Measurements from ENCODE around the gene TRIM44. TPM values are rescaled to one million over a fixed set of nuclear protein-coding genes. Genes with fewer than 3 reads are reported as not detected.

Gene TRIM44
- total RNA-seq: 10 to 100 TPM; 22.1 to 35.4 TPM

- H3K4me1 ChIP-seq: peaks cover 0 to 24% of the 10 kb centered on the region in 2 donors
- no peaks in the 10 kb centered on the region for H3K27me3 ChIP-seq
- H3K27ac ChIP-seq: peak within 1 kb of the TSS; percentile 93
- H3K4me3 ChIP-seq: peak within 1 kb of the TSS; percentile 70 to 83
- no peak for TF ChIP-seq CTCF (IDR thresholded peaks at IDR 0.05)
- peak; percentile 83 for DNase-seq (ENCODE audit: low spot score)
- H3K9me3 ChIP-seq: peaks cover 0 to 13% of the 10 kb centered on the region in 2 donors
- H3K36me3 ChIP-seq: no peaks in the 10 kb centered on the region
Observed at GRCh38 chr11:35662649-35663407, at the start of gene TRIM44. Gene TRIM44, plus strand, starts transcription at chr11:35662775. Its CDS starts 337 bp downstream, at chr11:35663112.

DNA sequence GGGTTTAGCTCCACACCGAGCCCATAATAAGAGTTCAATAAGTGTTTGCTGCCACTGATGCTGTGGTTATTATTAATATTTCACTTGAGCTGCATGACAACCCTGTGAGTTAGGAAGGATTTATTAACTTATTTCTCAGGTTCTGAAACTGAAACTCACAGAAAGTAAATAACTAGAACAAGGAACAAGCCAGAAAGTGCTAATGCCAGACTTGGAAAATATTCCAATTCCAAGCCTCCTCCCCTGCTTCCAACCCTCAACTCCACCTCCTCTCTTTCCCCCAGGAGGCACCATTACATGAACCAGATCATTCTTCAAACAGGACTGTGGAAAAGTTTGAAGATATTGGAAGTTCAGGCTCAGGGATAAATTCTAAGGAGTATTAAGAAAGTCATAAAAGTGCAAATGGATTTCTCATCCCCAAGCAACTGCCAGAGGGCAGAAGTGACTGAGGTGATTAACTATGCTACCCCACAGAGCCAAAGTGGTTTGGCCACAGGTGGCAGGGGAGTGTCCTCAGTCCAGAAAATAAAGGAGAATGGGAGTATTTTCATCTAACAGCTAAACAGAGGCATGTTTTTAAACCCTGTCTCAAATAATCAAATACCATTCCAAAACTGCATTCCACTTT is 47.5 kb upstream of the TRIM44 start:
- Histone ChIP-seq H3K36me3 (no peaks in the 10 kb centered on the region), H3K4me1 (peaks cover 0 to 28% of the 10 kb centered on the region in 2 donors), H3K27ac (no peak overlapping the region), H3K4me3 (no peak overlapping the region), H3K27me3 (no peaks in the 10 kb centered on the region), H3K9me3 (no peaks in the 10 kb centered on the region)
- no peak for DNase-seq (ENCODE audit: low spot score)
- TF ChIP-seq CTCF (IDR thresholded peaks at IDR 0.05): no peak

DNA sequence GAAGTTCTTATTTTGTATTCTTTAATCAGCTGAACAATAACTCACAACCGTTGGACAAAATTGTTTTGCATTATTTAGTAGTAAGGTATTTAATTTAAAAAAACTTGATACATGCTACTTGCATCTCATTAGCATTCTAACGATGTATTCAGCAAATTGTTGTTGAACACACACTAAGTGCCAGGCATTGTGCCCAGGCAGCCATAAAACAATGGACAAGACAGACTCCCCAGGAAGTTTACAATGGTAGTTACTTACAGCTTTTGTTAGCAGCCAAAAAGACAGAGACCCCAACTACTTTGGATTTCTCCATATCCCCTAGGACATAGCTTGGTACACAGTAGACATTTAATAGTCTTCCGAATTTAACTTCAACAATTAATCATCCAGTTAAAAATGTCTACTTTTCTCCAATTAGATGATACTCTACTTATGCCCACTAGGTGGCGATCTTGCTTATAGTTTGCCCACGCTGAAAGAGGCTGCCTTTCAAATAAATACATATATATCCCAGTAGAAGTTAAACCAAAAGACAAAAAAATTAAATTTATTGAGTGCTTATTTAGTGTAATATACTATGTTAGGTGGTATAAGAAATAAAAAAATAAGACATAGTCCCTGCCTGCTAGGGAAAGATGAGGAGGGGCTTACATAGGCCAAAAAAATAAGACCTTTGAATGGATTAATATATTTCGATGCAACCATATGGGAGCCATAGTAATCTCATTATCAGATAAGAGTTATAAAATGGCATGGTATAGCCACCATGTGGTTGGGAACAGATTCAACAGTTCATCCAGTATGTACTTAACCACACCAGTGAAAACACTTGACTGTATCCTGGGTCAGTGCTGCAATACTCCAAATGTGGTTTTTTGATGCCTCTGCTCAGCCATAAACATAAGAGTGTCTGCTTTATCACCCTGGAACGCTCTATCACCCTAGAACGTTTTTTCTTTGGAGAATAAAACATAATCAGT is 46.4 kb upstream of the TRIM44 start:
- Histone ChIP-seq H3K27me3 (no peaks in the 10 kb centered on the region), H3K4me3 (no peak overlapping the region), H3K9me3 (no peaks in the 10 kb centered on the region), H3K27ac (no peak overlapping the region), H3K36me3 (no peaks in the 10 kb centered on the region), H3K4me1 (peaks cover 0 to 31% of the 10 kb centered on the region in 2 donors)
- peak; percentile 68 to 84 for TF ChIP-seq CTCF (IDR thresholded peaks at IDR 0.05)
- DNase-seq (ENCODE audit: low spot score): no peak

DNA sequence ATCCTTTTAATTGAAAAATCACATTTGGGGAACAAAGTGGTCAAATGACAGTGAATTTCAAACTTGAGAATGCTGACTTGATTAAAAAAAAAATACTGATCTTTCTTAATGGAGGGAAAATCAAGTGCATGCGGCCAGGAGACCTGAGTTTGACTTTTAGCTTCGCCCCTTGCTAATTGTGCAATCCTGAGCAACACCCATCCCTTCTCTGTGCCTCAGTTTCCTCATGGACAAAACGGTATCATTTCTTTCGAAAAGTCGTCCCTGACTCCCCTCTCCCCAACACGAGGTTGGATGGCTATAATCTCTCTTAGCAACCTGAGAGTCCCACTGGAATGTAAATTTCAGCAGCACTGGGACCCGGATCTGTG is 45.3 kb upstream of the TRIM44 start:
- no peak for DNase-seq (ENCODE audit: low spot score)
- Histone ChIP-seq H3K36me3 (no peaks in the 10 kb centered on the region), H3K9me3 (no peaks in the 10 kb centered on the region), H3K27ac (peak overlapping the region in 1 of 2 donors; percentile 65), H3K4me1 (peaks cover 0 to 31% of the 10 kb centered on the region in 2 donors), H3K27me3 (no peaks in the 10 kb centered on the region), H3K4me3 (peak overlapping the region in 1 of 2 donors; percentile 63)
- TF ChIP-seq CTCF (IDR thresholded peaks at IDR 0.05): no peak

- H3K9me3 ChIP-seq: no peaks in the 10 kb centered on the region
- peaks cover 0 to 31% of the 10 kb centered on the region in 2 donors for H3K4me1 ChIP-seq
- peak; percentile 78 for DNase-seq (ENCODE audit: low spot score)
- no peak for TF ChIP-seq CTCF (IDR thresholded peaks at IDR 0.05)
- no peaks in the 10 kb centered on the region for H3K36me3 ChIP-seq
- H3K4me3 ChIP-seq: peak within 1 kb of the TSS; percentile 47 to 63
- H3K27ac ChIP-seq: peak within 1 kb of the TSS; percentile 65 to 81
- H3K27me3 ChIP-seq: no peaks in the 10 kb centered on the region
Observed at GRCh38 chr11:35617687-35618496, 44.7 kb upstream of the TRIM44 start, which contains the start of gene FJX1. Gene FJX1, plus strand, starts transcription at chr11:35618460. Its CDS starts 177 bp downstream, at chr11:35618637.
